Activated CD4-positive, alpha-beta T cell treated with anti-CD3 and anti-CD28 coated beads, Interleukin-2, amount 10 ng/mL, durations not matched to agents 24 days and 14 days (primary cell): ENCODE measurements around the gene PLEKHA8. TPM values are rescaled to one million over a fixed set of nuclear protein-coding genes. Genes with fewer than 3 reads are reported as not detected.

Experiments
- DNase-seq: peaks from one replicate; pipeline ENCODE4 v3.0.0; 2022
- H3K27ac Mint-ChIP-seq: one replicate; pipeline ENCODE4 v1.8.0; 2022; ENCODE audit warnings: mild to moderate bottlenecking, mixed read lengths
- H3K27me3 Mint-ChIP-seq: one replicate; pipeline ENCODE4 v1.8.0; 2022; ENCODE audit warnings: mixed read lengths
- H3K36me3 Mint-ChIP-seq: one replicate; pipeline ENCODE4 v1.8.0; 2022; ENCODE audit warnings: low read depth, mild to moderate bottlenecking, mixed read lengths
- H3K4me1 Mint-ChIP-seq: one replicate; pipeline ENCODE4 v1.8.0; 2021; ENCODE audit warnings: mixed read lengths
- H3K4me3 Mint-ChIP-seq: one replicate; pipeline ENCODE4 v1.8.0; 2022; ENCODE audit warnings: mild to moderate bottlenecking, moderate library complexity, mixed read lengths
- H3K9me3 Mint-ChIP-seq: one replicate; pipeline ENCODE4 v1.8.0; 2021; ENCODE audit warnings: mixed read lengths
- intact Hi-C: fragments of 100-400 bp; cut with micrococcal nuclease; formaldehyde crosslinking; loops from one replicate; pipeline ENCODE4 v1.15.1; 2023
- total RNA-seq: library from RNA; stranded (reverse); gene quantifications from 2 replicates; pipeline ENCODE4 v1.2.3, GENCODE V29; 2022

PLEKHA8 gene
- total RNA-seq, 1 donor from 2014 or later: 10.7 TPM

DNA sequence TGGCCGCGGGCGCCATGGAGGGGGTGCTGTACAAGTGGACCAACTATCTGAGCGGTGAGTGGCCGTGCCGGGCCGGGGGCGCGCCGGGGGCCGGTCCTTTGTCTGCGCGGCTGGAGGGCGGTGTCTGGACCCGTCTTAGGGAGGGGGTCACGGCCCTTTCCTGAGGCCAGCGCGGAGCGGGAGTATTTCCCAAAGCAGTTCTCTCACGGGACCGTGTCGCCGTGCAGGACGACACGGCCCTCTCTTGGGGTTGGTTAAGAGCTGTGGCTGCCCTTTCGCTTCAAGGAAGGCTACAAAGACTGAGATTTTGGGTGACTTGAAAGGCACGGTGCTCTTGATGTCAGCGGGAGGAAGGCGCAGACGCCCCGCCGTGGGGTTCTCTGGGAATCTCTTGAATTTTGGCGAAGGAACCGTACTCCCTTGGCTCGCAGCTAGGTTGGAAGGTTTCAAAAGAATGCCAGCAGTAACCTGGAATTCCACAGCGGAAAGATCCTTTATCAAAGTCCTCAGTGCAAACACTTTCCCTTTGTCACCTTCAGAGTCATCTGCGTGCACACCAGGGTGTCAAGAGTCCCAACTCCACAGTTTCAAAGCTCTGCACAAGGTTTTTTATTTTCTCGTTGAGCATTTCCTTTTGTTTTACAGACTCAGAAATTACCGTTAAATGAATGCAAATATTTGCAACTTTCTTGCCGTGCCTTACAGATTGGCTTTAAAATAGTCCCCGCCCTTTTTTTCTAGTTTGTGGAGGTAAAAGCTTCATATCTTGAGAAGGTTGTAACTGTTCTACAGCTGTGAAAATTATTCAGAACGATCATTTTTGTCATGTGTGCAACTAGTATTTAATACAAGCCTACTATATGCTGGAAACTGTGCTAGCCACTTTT, 780 bp downstream of the PLEKHA8 start:
- Mint-ChIP-seq H3K4me1 (peaks cover 19% of the 10 kb centered on the region), H3K9me3 (peaks cover 3% of the 10 kb centered on the region), H3K27ac (peak overlapping the region; percentile 78), H3K4me3 (no peak overlapping the region), H3K36me3 (peaks cover 4% of the 10 kb centered on the region), H3K27me3 (no peaks in the 10 kb centered on the region)
- intact Hi-C loops: loop anchor here (2.0 to 10.0 kb wide), 5 partner anchors 34 to 743 kb away; partner anchors contain the start of gene MINDY4
- no peak for DNase-seq

DNA sequence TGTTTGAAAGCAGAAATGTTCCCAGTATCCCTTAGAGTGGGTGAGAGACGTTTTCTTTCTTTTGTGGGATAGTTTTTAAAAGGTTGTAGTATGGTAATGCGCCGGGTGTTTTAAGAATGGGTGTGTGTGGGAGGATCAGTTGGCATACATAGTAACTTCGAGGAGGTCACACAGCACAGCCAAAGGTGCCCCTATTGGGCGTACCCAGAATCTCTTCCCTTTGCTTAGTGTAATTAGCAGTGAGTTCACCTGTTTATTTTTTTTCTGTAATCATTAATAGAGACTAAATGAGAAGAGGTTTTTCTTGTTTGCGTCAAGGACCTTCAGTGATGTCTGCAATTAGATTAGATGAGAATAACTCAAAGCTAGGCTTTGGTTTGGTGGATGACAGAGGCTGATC, 1.5 kb downstream of the PLEKHA8 start:
- H3K36me3 Mint-ChIP-seq: peaks cover 4% of the 10 kb centered on the region
- H3K4me1 Mint-ChIP-seq: peaks cover 19% of the 10 kb centered on the region
- peaks cover 3% of the 10 kb centered on the region for H3K9me3 Mint-ChIP-seq
- intact Hi-C loops: loop anchor here (2.0 to 10.0 kb wide), 5 partner anchors 33 to 743 kb away; partner anchors contain the start of gene MINDY4
- H3K27ac Mint-ChIP-seq: no peak overlapping the region
- no peaks in the 10 kb centered on the region for H3K27me3 Mint-ChIP-seq
- DNase-seq: peak; percentile 59
- H3K4me3 Mint-ChIP-seq: no peak overlapping the region

DNA sequence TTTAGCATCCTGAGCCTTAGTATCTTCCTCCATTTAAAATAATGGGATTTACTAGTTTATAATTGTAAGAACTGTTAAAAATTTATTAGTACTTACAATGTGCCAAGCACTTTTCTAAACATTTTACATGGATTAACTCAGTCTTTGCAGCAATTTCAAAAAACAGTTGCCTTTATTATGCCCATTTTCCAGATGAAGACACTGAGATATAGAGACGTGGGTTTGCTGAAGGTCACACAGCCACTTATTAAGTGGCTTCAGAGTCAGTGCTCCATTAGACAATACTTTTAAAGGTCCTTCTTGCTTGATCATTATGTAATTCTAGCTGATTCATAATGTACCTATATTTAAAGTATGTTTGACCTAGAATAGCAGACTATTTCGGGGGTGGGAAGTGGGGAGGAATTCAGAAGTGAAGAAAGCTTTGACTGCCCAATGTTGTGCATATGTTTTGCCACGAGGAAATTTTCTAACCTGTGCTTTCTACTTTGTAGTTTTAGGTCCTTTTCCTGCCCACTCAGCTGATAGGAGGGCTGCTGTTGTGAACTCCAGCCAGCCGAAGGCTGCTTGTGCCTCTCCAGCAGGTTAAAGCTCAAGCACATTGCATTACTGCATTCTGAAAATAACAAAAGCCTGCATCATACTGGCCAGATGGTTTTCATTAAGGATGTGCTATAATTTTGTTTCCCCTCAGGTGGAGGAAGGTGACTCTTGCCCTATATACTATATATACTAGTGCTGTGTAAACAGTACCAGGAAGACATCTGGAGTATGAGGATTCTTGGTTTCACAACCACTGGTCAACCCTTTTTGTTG, 4.3 kb downstream of the PLEKHA8 start:
- DNase-seq: no peak
- intact Hi-C loops: no loop called here
- H3K27me3 Mint-ChIP-seq: no peaks in the 10 kb centered on the region
- H3K27ac Mint-ChIP-seq: no peak overlapping the region
- peaks cover 5% of the 10 kb centered on the region for H3K4me1 Mint-ChIP-seq
- H3K4me3 Mint-ChIP-seq: no peak overlapping the region
- no peaks in the 10 kb centered on the region for H3K36me3 Mint-ChIP-seq
- no peaks in the 10 kb centered on the region for H3K9me3 Mint-ChIP-seq

DNA sequence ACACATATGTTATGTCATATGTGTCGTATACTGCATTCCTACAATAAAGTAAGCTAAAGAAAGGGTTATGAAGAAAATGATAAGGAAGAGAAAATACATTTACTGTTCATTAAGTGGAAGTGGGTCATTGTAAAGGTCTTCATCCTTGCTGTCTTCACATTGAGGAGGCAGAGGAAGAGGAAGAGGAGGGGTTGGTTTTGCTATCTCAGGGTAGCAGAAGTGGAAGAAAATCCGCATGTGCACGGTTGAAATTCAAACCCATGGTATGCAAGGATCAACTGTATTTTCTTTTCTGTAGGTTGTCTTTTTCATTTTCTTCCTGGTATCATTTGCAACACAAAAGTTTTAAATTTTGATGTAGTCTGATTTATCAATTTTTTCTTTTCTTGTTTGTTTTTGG, 6.3 kb downstream of the PLEKHA8 start:
- intact Hi-C loops: no loop called here
- H3K27ac Mint-ChIP-seq: no peak overlapping the region
- no peaks in the 10 kb centered on the region for H3K4me1 Mint-ChIP-seq

DNA sequence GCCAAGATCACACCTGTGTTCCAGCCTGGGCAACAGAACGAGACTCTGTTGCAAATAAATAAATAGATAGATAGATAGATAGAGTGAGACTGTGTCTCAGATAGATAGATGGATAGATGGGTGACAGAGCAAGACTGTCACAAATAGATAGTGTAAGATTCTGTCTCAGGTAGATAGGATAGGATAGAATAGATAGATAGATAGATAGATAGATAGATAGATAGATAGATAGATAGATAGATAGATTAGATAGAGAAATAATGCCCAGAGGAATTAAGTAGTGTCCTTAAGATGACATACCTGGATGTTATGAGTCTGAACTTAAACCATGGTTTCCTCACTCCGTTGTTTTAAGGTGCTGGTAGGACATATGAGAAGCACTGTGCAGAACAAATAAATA, 8.0 kb downstream of the PLEKHA8 start:
- DNase-seq: no peak
- intact Hi-C loops: no loop called here
- Mint-ChIP-seq H3K4me3 (no peak overlapping the region), H3K27ac (no peak overlapping the region), H3K9me3 (no peaks in the 10 kb centered on the region), H3K27me3 (no peaks in the 10 kb centered on the region), H3K36me3 (no peaks in the 10 kb centered on the region), H3K4me1 (peaks cover 5% of the 10 kb centered on the region)

More for the DNA sequence above, 6.3 kb downstream of the PLEKHA8 start:
- Mint-ChIP-seq H3K9me3 (no peaks in the 10 kb centered on the region), H3K4me3 (no peak overlapping the region), H3K27me3 (no peaks in the 10 kb centered on the region), H3K36me3 (no peaks in the 10 kb centered on the region)
- no peak for DNase-seq

DNA sequence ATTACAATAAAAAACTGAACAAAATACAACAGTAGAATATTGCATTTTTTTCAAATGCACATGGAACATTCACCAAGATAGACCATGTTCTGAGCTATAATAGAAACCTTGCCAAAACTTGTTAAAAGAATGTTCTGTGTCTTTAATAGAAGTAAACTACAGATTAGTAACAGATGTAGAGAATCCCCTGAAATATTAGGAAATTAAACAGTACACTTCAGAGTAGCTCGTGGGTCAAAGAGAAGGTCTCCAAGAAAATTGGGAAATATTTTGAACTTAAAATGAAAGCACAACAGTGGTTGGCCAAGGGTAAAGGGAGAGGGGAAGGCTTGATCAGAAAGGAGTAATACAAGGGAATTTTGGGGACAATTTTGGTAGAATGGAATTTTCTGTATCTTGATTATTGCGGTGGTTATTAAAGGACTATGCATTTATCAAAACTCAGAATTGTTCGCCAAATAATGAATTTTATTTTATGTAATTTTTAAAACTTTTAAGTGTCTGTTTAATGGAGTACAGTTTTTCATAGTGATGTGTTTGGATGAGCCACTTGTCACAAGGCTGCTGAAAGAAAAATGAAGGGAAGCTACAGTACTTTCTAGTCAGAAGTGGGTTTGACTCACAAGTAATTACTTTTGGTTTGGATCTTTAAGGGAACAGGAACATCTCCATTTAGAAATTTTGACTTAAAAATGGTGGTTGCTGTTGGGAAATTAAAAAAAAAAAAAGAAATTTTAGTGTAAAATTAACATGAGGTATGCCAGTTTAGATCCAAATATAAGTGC, 10.2 kb downstream of the PLEKHA8 start:
- Mint-ChIP-seq H3K4me1 (peaks cover 7% of the 10 kb centered on the region), H3K27ac (no peak overlapping the region), H3K27me3 (no peaks in the 10 kb centered on the region), H3K9me3 (no peaks in the 10 kb centered on the region), H3K36me3 (no peaks in the 10 kb centered on the region), H3K4me3 (no peak overlapping the region)
- intact Hi-C loops: no loop called here
- no peak for DNase-seq

DNA sequence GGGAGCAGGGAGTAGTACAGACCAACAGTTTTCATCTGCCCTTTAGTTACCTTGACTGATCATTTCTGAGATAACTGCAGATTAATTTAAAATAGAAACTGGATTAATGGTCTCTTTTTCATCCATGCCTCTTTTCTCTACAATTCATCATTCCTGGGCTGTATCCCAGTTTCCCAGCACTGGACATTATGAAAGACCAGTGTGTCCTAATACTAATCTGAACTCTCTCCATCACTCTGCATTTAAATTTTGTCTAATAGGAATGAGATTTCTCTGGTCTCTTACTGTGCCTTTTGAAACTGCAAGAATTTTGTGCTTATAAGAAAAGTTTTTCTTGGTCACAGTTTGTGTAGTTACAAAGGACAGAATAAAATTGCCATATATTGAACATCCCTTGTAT, 12.7 kb downstream of the PLEKHA8 start:
- Mint-ChIP-seq H3K27ac (no peak overlapping the region), H3K27me3 (no peaks in the 10 kb centered on the region), H3K36me3 (peaks cover 6% of the 10 kb centered on the region), H3K4me3 (no peak overlapping the region), H3K9me3 (no peaks in the 10 kb centered on the region), H3K4me1 (peaks cover 7% of the 10 kb centered on the region)
- DNase-seq: no peak
- intact Hi-C loops: no loop called here

DNA sequence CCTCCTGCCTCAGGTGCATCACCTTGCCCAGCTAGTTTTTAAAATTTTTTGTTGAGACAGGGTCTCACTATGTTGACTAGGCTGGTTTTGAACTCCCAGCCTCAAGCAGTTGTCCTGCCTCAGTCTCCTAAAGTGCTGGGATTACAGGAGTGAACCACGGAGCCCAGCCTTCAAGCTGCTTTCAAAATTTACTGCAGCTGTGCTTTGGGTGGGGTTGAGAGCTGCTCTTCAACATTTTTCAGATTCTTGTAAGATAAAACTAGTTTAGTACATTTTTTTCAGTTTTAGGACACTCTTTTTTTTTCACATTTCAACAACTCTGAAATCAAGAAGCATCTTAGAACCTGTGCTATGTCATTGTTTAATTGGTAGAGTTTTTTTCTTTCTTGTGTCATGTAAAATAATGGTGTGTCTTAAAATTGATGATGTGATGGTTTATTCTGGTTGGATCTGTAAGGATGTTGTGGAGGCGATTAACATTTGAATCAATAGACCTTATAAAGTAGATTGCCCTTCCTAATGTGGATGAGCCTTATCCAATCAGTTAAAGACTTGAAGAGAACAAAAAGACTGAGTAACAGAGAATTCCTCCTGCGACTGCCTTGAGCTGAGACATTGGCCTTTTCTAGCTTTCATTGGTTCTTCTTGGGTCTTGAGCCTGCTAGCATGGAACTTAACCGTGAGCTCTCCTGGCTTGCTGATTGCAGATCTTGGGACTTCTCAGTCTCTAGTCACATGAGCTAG, 13.5 kb downstream of the PLEKHA8 start:
- no peak overlapping the region for H3K4me3 Mint-ChIP-seq
- no peak for DNase-seq
- H3K27ac Mint-ChIP-seq: no peak overlapping the region
- no peaks in the 10 kb centered on the region for H3K9me3 Mint-ChIP-seq
- H3K4me1 Mint-ChIP-seq: peaks cover 7% of the 10 kb centered on the region
- H3K27me3 Mint-ChIP-seq: no peaks in the 10 kb centered on the region
- intact Hi-C loops: no loop called here
- H3K36me3 Mint-ChIP-seq: peaks cover 10% of the 10 kb centered on the region

DNA sequence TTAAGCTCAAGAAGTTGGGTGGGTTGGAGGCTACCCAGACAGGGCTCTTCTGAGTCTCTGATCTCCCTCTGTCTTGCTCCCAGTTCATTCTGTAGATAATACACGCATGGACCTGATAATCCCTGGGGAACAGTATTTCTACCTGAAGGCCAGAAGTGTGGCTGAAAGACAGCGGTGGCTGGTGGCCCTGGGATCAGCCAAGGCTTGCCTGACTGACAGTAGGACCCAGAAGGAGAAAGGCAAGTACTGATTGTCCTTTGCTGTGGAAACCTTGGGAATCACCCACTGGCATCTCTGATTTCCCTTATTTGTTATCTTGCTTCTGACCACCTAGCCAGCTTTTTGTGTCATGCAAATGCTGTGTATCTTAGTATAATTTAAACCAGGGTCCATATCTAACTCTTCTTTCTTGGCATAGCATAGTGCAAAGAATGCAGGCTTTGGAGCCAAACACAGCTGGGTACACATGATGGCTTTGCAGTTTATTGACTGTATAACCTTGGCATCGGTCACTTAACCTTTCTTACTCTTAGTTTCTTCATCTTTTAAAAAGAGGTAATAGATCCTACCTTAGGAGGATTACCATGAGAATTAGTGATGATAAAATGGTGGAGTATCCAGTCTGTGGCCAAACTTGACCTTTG, 18.0 kb downstream of the PLEKHA8 start:
- no peaks in the 10 kb centered on the region for H3K9me3 Mint-ChIP-seq
- no peaks in the 10 kb centered on the region for H3K27me3 Mint-ChIP-seq
- intact Hi-C loops: no loop called here
- DNase-seq: peak; percentile 43
- H3K36me3 Mint-ChIP-seq: peaks cover 21% of the 10 kb centered on the region
- peaks cover 2% of the 10 kb centered on the region for H3K4me1 Mint-ChIP-seq
- H3K27ac Mint-ChIP-seq: no peak overlapping the region
- H3K4me3 Mint-ChIP-seq: no peak overlapping the region

DNA sequence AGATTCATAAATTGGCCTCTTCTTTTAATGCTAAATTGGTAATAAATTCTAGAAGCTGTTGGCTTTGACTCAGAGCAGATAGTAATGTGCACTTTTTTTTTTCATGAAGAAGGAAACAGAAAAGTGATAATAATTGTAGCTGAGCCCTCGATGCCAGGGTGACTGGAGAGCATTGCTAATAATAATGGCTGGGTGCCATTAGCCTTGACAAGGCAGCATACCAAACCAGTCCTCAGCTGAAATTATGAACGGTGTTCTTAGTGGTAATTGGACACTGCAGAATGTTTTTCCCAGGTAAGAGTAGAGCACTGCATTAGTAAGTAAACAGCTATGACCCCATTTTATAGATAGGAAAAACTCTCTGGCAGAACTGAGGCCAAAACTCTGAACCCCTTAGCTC, 18.9 kb downstream of the PLEKHA8 start:
- Mint-ChIP-seq H3K36me3 (peaks cover 21% of the 10 kb centered on the region), H3K9me3 (no peaks in the 10 kb centered on the region), H3K27ac (no peak overlapping the region), H3K4me1 (peaks cover 2% of the 10 kb centered on the region), H3K27me3 (no peaks in the 10 kb centered on the region), H3K4me3 (no peak overlapping the region)
- DNase-seq: no peak
- intact Hi-C loops: no loop called here

DNA sequence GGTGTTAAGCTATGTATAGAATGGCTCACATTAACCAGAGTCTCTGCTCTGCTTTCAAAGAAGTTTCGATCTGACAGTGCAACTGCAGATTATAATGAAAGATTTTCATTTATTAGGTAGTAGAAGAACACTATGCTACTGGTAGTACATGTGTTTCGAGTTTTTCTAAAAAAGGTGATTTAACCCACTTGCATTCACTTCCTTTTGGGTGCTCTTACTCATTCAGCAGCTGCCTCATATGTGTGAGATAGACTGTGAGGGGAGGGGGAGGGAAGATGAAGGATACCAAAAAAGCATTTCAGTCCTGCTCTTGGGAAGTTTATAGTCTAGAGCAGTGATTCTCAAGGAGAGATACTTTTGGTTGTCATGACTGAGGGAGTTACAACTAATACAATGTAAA, 20.4 kb downstream of the PLEKHA8 start:
- no peaks in the 10 kb centered on the region for H3K4me1 Mint-ChIP-seq

DNA sequence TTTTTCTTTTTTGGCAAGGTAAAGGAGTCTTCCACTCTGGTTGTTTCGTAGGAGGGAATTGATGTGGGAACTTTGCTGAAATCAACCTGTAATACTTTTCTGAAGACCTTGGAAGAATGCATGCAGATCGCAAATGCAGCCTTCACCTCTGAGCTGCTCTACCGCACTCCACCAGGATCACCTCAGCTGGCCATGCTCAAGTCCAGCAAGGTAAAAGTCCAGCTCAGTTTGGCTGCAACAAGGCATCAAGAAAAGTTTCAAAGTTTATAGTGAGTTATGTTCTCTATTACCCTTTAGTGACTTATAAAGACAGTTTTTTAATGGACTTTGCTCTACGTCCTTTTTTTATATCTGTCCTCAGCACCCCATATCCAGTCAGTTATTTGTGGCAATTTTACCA, 21.0 kb downstream of the PLEKHA8 start:
- Mint-ChIP-seq H3K4me1 (no peaks in the 10 kb centered on the region), H3K36me3 (peaks cover 23% of the 10 kb centered on the region), H3K9me3 (no peaks in the 10 kb centered on the region), H3K27ac (no peak overlapping the region), H3K27me3 (no peaks in the 10 kb centered on the region), H3K4me3 (no peak overlapping the region)
- intact Hi-C loops: no loop called here
- no peak for DNase-seq

More for the DNA sequence above, 20.4 kb downstream of the PLEKHA8 start:
- intact Hi-C loops: no loop called here
- Mint-ChIP-seq H3K4me3 (no peak overlapping the region), H3K27me3 (no peaks in the 10 kb centered on the region), H3K36me3 (peaks cover 23% of the 10 kb centered on the region), H3K9me3 (no peaks in the 10 kb centered on the region), H3K27ac (no peak overlapping the region)
- no peak for DNase-seq

DNA sequence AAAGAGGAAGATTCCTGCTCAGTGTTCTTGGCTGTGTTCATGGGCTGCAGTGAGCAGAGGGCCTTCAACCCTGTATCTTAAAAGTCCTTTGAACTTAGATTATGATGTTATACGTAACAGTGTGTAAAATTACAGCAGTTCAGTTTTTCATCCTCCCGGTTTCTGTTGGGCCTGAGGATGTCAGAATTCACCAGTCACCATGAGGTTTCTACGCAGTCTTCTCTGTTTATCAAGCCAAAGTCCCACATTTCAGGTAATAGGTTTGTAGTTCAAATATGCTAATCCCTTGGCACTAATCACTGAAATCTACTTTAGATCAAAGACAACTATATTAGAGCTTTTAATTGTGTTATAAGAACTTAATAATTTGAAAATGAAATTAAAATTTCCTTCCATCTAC, 24.9 kb downstream of the PLEKHA8 start:
- Mint-ChIP-seq H3K4me3 (no peak overlapping the region), H3K36me3 (peaks cover 23% of the 10 kb centered on the region), H3K9me3 (no peaks in the 10 kb centered on the region), H3K27ac (no peak overlapping the region), H3K4me1 (no peaks in the 10 kb centered on the region), H3K27me3 (no peaks in the 10 kb centered on the region)
- intact Hi-C loops: no loop called here
- no peak for DNase-seq
